Fibroblast of skin of right biceps (primary cell): ENCODE results near the gene PLXDC1.
A peak's percentile ranks its signal among the peaks of the same experiment; 100 is the strongest.

Experiments used
- DNase-seq: peaks from one replicate; pipeline ENCODE4 v3.0.0-alpha.2; 2013

PLXDC1 gene

DNA sequence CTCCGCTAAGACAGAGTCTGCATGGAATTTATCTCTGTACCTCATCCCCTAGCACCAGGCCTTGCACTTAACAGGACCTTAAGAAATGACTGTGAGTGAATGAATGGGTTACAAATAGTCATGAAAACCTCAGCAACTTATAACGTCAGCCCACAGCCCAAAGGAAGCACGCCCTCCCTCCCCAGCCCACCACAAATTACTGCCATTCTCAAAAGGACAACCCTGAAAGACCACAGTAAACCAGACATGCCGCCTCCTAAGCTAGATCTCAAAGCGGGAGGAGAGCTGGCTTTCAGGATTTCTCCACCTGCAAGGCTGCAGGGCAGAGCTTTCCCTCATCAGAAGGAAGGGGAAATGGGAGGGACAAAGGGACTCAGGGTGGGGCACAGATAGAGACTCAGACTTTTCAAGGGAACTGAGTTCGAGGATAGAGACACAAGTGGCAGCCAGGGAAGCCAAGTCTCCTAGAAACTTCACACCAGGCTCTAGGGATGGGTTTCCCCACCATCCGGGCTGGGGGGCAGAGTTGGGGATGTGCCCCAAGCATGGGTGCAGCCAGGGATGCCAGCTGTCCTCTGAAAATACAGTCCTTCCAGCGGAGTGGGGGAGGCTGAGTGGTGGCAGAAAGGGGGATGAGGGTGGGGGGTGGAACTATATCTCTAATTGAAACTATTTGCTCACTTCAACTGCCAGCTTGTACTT lies 56.7 kb downstream of the PLXDC1 start:
- DNase-seq, result no peak

DNA sequence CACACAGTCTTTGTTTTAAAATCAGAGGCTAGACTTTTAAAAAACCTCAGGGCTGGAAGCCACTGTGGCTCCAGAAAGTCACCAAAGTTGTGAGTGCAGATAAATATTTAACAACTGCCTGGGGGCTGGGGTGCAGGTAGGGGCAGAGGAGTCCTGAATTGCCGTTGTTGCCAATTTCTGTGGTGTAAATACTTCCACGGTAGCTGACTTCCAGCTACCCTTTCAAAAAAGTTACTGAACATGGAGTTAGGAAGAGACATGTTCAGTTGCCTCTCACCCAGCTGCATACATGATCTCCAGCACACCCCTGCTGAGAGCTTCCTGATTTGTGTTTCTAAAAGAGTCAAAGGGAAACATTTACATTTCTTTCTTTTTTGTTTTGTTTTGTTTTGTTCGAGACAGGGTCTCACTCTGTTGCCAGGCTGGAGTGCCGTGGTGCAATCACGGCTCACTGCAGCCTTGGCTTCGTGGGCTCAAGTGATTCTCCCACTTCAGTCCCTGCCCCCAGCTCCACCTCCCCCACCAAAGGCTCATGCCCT lies 58.7 kb downstream of the PLXDC1 start:
- DNase-seq, result no peak

GRCh38 chr17:39090908-39091665 lies 60.4 kb downstream of the PLXDC1 start:
- no peak for DNase-seq

GRCh38 chr17:39090400-39090799 lies 61.0 kb downstream of the PLXDC1 start:
- DNase-seq, result no peak

DNA sequence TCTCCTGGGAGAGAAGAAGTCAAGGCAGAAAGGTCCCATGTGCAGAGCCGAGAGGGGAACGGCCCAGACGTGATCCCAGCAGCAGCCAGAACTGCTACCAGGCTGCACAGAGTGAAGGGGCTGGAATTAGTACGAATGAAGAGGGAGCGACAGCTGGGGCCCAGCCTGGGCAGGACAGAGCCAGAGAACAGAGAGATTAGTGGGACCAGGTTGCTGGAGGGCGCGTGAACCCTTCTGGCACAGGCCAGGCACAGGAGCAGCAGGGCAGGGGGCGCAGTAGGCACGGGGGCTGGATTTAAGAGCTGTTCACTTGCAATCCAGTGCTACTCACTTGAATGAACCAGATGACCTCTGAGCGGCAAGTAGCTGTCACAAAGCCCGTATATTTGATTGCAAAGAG lies 66.9 kb downstream of the PLXDC1 start:
- DNase-seq, result no peak

- DNase-seq, result no peak
These were observed 68.2 kb downstream of the PLXDC1 start for GRCh38 chr17:39083270-39083669.

GRCh38 chr17:39082482-39082881 lies 69.0 kb downstream of the PLXDC1 start:
- DNase-seq, result peak; percentile 82

DNA sequence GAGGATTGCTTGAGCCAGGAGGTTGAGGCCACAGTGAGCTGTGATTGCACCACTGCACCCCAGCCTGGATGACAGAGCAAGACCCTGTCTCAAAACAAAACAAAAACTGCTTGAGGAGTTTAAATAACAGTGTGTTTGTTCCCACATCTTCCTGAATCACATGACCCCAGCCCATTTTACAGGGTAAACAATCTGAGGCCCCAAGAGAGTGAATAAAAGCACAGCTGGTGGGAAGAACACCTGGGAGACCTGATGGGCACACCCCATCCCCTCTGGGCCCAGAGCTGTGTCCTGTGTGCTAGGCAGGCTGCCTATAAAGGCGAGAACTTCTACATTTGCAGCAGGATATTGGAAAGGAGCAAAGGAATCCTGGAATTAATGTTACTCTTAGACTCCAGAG lies 69.6 kb downstream of the PLXDC1 start:
- no peak for DNase-seq

- peak; percentile 77 for DNase-seq
These were observed 70.9 kb downstream of the PLXDC1 start for GRCh38 chr17:39080421-39081078.

- no peak for DNase-seq
These were observed 71.6 kb downstream of the PLXDC1 start for GRCh38 chr17:39079836-39080235.

- DNase-seq, result no peak
These were observed 73.6 kb downstream of the PLXDC1 start for GRCh38 chr17:39077866-39078265.

DNA sequence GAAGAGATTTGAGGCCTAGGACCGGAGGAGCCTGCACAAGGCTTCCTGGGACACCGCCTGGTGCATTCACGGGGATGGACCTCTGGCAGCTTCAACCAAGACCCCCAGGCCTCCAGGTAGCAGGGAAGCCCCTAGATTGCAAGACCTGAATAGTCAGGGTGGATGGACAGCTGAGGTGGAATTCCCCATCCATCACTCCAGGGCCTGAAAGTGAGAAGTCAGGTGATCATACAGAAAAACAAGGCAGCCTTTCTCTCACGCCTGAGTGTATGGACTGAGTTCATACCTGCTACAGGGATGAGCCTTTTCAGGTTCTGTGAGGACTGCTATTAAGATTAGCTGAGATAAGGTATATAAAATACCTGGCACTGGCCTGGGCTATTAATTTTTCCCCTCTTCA lies 74.2 kb downstream of the PLXDC1 start:
- DNase-seq, result no peak

DNA sequence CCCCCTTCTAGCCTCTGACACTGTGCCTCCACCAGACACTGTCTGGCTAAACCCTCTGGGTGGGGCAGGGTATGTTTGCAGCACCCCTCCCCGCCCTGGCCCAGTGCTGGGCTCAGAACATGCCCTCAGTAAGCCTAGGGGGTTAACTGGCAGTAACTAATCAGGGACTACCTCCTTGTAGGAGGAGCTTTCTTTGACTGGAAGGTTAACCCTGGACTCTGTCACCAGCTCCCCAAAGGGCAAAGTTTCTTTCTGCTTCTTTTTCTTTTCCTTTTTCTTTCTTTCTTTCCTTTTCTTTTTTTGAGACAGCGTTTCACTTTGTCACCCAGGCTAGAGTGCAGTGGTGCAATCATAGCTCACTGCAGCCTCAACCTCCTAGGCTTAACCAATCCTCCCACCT lies 76.8 kb downstream of the PLXDC1 start:
- DNase-seq, result no peak

DNA sequence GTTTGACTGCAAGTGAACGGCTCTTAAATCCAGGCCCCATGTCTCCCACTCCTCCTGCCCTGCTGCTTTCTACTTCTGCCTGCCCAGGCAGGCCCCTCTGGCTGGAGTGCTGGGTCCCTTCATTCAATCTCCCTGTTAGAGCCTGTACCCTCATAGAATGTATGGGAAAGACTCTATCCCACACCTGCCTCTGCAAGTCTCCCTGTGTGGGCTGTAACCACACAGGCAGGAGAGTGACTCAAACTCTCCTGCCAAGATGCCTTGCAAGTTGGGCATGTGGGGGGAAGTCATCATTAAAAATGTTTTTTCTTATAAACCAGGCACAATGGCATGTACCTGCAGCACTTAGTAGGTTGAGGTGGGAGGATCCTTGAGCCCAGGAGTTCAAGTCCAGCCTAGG lies 77.5 kb downstream of the PLXDC1 start:
- no peak for DNase-seq

DNA sequence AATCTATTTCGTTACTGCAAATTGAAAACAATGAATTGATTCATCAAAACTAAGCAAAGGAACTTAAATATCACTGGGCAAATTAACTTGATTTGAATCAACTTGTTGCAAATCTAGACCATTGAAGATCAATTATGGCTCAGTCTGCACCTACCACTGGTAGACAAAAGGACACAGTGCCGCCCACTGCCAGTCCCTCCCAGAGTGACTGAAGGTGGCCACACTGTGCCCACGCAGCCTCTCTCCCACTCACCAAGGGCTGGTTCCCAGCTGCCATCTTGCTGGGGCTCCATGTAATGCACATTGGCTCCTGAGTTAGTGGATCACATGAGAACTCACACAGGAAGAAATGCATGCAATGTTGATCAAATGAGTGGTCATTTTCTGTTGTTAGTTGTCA lies 78.1 kb downstream of the PLXDC1 start:
- DNase-seq, result no peak

GRCh38 chr17:39071573-39071972 lies 79.9 kb downstream of the PLXDC1 start:
- no peak for DNase-seq

GRCh38 chr17:39069114-39069756 lies 82.2 kb downstream of the PLXDC1 start:
- peak; percentile 51 for DNase-seq

- DNase-seq, result peak; percentile 26
These were observed 86.6 kb downstream of the PLXDC1 start for GRCh38 chr17:39064819-39065218.

DNA sequence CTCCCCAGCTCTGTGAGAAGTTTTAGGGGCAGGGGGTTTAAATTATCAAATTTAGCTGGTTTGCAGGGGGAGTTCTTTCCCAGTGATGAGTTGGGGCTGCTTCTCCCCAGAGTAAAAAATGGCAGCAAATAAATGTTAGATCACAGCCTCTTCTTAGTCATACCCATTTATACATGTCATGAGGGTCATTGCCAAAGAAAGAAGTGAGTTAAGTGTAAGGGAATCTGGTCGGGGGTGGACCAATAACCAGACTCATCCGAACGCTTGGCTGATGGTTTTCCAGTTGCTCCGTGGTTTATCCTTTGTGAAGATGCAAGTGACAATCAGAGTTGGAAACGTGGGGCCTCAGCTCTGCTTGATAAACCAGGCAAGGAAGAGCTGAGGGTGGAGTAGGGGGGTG lies 87.1 kb downstream of the PLXDC1 start:
- peak; percentile 88 for DNase-seq

- no peak for DNase-seq
These were observed 87.8 kb downstream of the PLXDC1 start for GRCh38 chr17:39063681-39064069.

- peak; percentile 48 for DNase-seq
These were observed 88.4 kb downstream of the PLXDC1 start for GRCh38 chr17:39062846-39063680.

DNA sequence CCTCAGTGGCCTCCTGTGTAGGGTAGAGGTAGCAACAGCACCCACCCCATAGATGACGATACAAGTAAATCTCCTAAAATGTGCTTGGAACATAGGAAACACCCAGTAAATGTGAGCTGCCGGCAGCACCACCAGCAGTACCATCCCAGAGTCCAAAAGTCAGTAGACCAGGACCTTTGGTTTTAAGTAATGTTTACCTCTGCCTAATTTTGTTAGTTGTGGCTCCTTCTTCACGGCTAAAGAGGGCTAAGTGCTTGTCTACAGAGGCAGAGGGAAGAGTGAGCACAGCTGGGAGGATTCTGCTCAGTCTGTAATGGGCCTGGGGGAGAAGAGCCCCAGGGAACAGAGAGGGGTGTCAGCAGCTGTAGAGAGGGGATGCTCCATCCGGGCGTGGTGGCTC lies 92.9 kb downstream of the PLXDC1 start:
- no peak for DNase-seq
